ENCODE data around the gene FDX2.

DNA sequence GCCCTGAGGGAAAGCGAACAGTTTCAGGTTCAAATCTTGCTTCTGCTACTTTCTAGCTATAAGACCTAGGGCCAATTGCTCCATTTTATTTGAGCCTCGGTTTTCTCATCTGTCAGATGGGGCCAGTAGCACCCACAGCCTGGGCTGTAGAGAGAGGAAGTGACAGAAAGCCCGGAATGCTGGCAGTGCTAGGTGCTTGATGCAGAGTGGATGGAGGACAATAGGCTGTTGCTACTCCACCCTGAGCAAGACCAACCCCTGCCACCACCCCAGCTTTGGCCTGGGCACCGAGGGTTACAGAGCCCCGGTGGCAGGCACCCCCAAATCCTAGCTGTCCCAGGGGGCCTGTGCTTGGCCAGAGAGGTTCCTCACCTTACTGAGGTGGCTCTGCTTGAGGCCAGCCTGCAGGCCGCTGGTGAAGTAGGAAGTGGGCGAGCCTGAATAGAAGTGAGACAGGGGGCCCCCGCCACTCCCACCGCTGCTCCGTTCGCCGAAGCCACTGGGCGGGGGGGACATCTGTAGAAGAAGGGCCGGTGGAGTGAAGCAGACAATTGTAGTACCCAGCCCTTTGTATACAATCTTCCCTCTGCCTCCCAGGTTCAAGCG lies 2.1 kb upstream of the FDX2 start:
- no peak for TF ChIP-seq JUND (IDR thresholded peaks at IDR 0.05)
- TF ChIP-seq, protein P1, sequence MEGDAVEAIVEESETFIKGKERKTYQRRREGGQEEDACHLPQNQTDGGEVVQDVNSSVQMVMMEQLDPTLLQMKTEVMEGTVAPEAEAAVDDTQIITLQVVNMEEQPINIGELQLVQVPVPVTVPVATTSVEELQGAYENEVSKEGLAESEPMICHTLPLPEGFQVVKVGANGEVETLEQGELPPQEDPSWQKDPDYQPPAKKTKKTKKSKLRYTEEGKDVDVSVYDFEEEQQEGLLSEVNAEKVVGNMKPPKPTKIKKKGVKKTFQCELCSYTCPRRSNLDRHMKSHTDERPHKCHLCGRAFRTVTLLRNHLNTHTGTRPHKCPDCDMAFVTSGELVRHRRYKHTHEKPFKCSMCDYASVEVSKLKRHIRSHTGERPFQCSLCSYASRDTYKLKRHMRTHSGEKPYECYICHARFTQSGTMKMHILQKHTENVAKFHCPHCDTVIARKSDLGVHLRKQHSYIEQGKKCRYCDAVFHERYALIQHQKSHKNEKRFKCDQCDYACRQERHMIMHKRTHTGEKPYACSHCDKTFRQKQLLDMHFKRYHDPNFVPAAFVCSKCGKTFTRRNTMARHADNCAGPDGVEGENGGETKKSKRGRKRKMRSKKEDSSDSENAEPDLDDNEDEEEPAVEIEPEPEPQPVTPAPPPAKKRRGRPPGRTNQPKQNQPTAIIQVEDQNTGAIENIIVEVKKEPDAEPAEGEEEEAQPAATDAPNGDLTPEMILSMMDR (IDR thresholded peaks at IDR 0.05; ENCODE audit: low read depth, low read length, missing input control), result no peak
- no peak for TF ChIP-seq RAD21 (IDR thresholded peaks at IDR 0.05)
- TF ChIP-seq, protein P2, sequence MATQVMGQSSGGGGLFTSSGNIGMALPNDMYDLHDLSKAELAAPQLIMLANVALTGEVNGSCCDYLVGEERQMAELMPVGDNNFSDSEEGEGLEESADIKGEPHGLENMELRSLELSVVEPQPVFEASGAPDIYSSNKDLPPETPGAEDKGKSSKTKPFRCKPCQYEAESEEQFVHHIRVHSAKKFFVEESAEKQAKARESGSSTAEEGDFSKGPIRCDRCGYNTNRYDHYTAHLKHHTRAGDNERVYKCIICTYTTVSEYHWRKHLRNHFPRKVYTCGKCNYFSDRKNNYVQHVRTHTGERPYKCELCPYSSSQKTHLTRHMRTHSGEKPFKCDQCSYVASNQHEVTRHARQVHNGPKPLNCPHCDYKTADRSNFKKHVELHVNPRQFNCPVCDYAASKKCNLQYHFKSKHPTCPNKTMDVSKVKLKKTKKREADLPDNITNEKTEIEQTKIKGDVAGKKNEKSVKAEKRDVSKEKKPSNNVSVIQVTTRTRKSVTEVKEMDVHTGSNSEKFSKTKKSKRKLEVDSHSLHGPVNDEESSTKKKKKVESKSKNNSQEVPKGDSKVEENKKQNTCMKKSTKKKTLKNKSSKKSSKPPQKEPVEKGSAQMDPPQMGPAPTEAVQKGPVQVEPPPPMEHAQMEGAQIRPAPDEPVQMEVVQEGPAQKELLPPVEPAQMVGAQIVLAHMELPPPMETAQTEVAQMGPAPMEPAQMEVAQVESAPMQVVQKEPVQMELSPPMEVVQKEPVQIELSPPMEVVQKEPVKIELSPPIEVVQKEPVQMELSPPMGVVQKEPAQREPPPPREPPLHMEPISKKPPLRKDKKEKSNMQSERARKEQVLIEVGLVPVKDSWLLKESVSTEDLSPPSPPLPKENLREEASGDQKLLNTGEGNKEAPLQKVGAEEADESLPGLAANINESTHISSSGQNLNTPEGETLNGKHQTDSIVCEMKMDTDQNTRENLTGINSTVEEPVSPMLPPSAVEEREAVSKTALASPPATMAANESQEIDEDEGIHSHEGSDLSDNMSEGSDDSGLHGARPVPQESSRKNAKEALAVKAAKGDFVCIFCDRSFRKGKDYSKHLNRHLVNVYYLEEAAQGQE (IDR thresholded peaks at IDR 0.05), result no peak
- TF ChIP-seq YY1 (IDR thresholded peaks at IDR 0.05), result no peak
- TF ChIP-seq, protein P3, sequence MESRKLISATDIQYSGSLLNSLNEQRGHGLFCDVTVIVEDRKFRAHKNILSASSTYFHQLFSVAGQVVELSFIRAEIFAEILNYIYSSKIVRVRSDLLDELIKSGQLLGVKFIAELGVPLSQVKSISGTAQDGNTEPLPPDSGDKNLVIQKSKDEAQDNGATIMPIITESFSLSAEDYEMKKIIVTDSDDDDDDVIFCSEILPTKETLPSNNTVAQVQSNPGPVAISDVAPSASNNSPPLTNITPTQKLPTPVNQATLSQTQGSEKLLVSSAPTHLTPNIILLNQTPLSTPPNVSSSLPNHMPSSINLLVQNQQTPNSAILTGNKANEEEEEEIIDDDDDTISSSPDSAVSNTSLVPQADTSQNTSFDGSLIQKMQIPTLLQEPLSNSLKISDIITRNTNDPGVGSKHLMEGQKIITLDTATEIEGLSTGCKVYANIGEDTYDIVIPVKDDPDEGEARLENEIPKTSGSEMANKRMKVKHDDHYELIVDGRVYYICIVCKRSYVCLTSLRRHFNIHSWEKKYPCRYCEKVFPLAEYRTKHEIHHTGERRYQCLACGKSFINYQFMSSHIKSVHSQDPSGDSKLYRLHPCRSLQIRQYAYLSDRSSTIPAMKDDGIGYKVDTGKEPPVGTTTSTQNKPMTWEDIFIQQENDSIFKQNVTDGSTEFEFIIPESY (IDR thresholded peaks at IDR 0.05), result no peak
- TF ChIP-seq TAF1 (conservative IDR thresholded peaks at IDR 0.05), result no peak
- no peak for TF ChIP-seq SP1 (IDR thresholded peaks at IDR 0.05)
- TF ChIP-seq GABPA (IDR thresholded peaks at IDR 0.05 in 1 of 2, conservative IDR thresholded peaks at IDR 0.05 in 1 of 2), result no peak
